Prostate gland (tissue), 2 donors: ENCODE measurements around the gene MED16. TPM values are rescaled to one million over a fixed set of nuclear protein-coding genes. Genes with fewer than 3 reads are reported as not detected.
A peak's percentile ranks its signal among the peaks of the same experiment; 100 is the strongest.

Experiments used
- DNase-seq: peaks from one replicate; pipeline ENCODE4 v3.0.0-alpha.2; 2019; ENCODE audit warnings: low spot score
- H3K27ac ChIP-seq, 2 donors: fragments of 200-600 bp; sonication (generic); 2 replicates each; pipeline ENCODE4 v1.5.1; 2017 to 2019
- H3K27me3 ChIP-seq: fragments of 200-600 bp; sonication (generic); replicated peaks from 2 replicates; pipeline ENCODE4 v1.5.1; 2019; ENCODE audit not compliant: insufficient read depth
- H3K36me3 ChIP-seq, 2 donors: fragments of 200-600 bp; sonication (generic); 1 replicate in 1 of 2; 2 replicates in 1 of 2; pipeline versions ENCODE4 v1.5.1 to v1.8.1; 2017 to 2019
- H3K4me1 ChIP-seq: fragments of 200-600 bp; sonication (generic); replicated peaks from 2 replicates; pipeline ENCODE4 v1.5.1; 2019
- H3K4me3 ChIP-seq, 2 donors: fragments of 200-600 bp; sonication (generic); 2 replicates each; pipeline ENCODE4 v1.5.1; 2017 to 2019
- H3K9me3 ChIP-seq: fragments of 200-600 bp; sonication (generic); 2 replicates; pipeline ENCODE4 v1.5.1; 2017
- CTCF ChIP-seq, 4 experiments: fragments of 200-600 bp in 2 of 4; fragments of 450-650 bp in 2 of 4; sonication (generic) in 2 of 4; IDR thresholded peaks; 1 replicate in 3 of 4; 2 replicates in 1 of 4; pipeline ENCODE4 v1.5.1; 2016 to 2019; ENCODE audit warnings: antibody characterized with exemption in 4 of 4, mild to moderate bottlenecking in 2 of 4, moderate library complexity in 2 of 4
- POLR2A ChIP-seq: fragments of 450-650 bp; IDR thresholded peaks from one replicate; pipeline ENCODE4 v1.6.1; 2016; ENCODE audit warnings: antibody characterized with exemption, mild to moderate bottlenecking
- POLR2AphosphoS5 ChIP-seq: sonication (generic); formaldehyde crosslinking; IDR thresholded peaks from one replicate; pipeline ENCODE4 v1.6.1; 2017; ENCODE audit warnings: antibody characterized with exemption
- WGBS: methylation state at CpG from one replicate; pipeline ENCODE4 v1.1.5; 2018; 5-methylcytosine and 5-hydroxymethylcytosine counted together
- intact Hi-C: fragments of 100-400 bp; cut with DNase I; formaldehyde crosslinking; loops from one replicate; pipeline ENCODE4 v1.14.2; 2022
- total RNA-seq, 2 donors: library from RNA; depleted of rRNA; stranded (reverse); fragments of >200 nt; gene quantifications; one replicate each; pipeline ENCODE4 v1.1.0, GENCODE V29; 2016

Gene MED16
- total RNA-seq, 2 donors from 2014 or later, result 65.1 to 114 TPM

GRCh38 chr19:939922-940321 is 46.9 kb upstream of the MED16 start:
- WGBS, result 93% methylated on average over 7 of the region's 7 CpGs
- intact Hi-C loops, result no loop called here
- no peaks in the 10 kb centered on the region for H3K9me3 ChIP-seq
- H3K36me3 ChIP-seq, result no peaks in the 10 kb centered on the region
- DNase-seq, result no peak
- H3K4me1 ChIP-seq, result peaks cover 9% of the 10 kb centered on the region
- H3K27me3 ChIP-seq, result no peaks in the 10 kb centered on the region
- H3K4me3 ChIP-seq, result no peak overlapping the region
- TF ChIP-seq POLR2A (no peak), POLR2AphosphoS5 (no peak), CTCF (IDR thresholded peaks at IDR 0.05) (no peak)
- peak overlapping the region in 1 of 2 donors; percentile 77 for H3K27ac ChIP-seq

- peaks cover 12% of the 10 kb centered on the region for H3K4me1 ChIP-seq
- no peaks in the 10 kb centered on the region for H3K27me3 ChIP-seq
- TF ChIP-seq POLR2A (no peak), POLR2AphosphoS5 (no peak), CTCF (IDR thresholded peaks at IDR 0.05) (no peak)
- H3K4me3 ChIP-seq, result no peak overlapping the region
- H3K36me3 ChIP-seq, result no peaks in the 10 kb centered on the region
- intact Hi-C loops, result no loop called here
- no peak for DNase-seq
- no peaks in the 10 kb centered on the region for H3K9me3 ChIP-seq
- H3K27ac ChIP-seq, result no peak overlapping the region
- 94% methylated on average over 22 of the region's 22 CpGs for WGBS
Observed at GRCh38 chr19:939439-939838, 46.5 kb upstream of the MED16 start.

GRCh38 chr19:938233-938923 is 45.4 kb upstream of the MED16 start:
- H3K4me3 ChIP-seq, result no peak overlapping the region
- no peaks in the 10 kb centered on the region for H3K36me3 ChIP-seq
- intact Hi-C loops, result no loop called here
- WGBS, result 95% methylated on average over 23 of the region's 23 CpGs
- no peak for DNase-seq
- peaks cover 21% of the 10 kb centered on the region for H3K4me1 ChIP-seq
- no peaks in the 10 kb centered on the region for H3K9me3 ChIP-seq
- no peak overlapping the region for H3K27ac ChIP-seq
- TF ChIP-seq POLR2AphosphoS5, result no peak
- TF ChIP-seq POLR2A, result no peak
- TF ChIP-seq CTCF (IDR thresholded peaks at IDR 0.05), result no peak
- no peaks in the 10 kb centered on the region for H3K27me3 ChIP-seq

- Histone ChIP-seq H3K4me1 (peaks cover 30% of the 10 kb centered on the region), H3K27me3 (no peaks in the 10 kb centered on the region), H3K27ac (no peak overlapping the region), H3K36me3 (no peaks in the 10 kb centered on the region), H3K9me3 (no peaks in the 10 kb centered on the region), H3K4me3 (no peak overlapping the region)
- WGBS, result 92% methylated on average over 16 of the region's 16 CpGs
- intact Hi-C loops, result no loop called here
- no peak for TF ChIP-seq CTCF (IDR thresholded peaks at IDR 0.05)
- no peak for TF ChIP-seq POLR2AphosphoS5
- TF ChIP-seq POLR2A, result no peak
- no peak for DNase-seq
Observed at GRCh38 chr19:937259-937694, 44.3 kb upstream of the MED16 start.

GRCh38 chr19:936175-936546 is 43.2 kb upstream of the MED16 start:
- Histone ChIP-seq H3K27me3 (no peaks in the 10 kb centered on the region), H3K9me3 (no peaks in the 10 kb centered on the region), H3K4me1 (peaks cover 30% of the 10 kb centered on the region), H3K27ac (no peak overlapping the region), H3K4me3 (no peak overlapping the region), H3K36me3 (no peaks in the 10 kb centered on the region)
- DNase-seq, result no peak
- intact Hi-C loops, result no loop called here
- WGBS, result 99% methylated on average over 10 of the region's 10 CpGs
- no peak for TF ChIP-seq POLR2A
